GM12873 (cell line): ENCODE measurements around the gene MGAT5.

ENCODE experiments used
- CTCF ChIP-seq: IDR thresholded peaks from 2 replicates; pipeline ENCODE4 v1.5.1; 2012; ENCODE audit warnings: low read depth, mild to moderate bottlenecking, moderate library complexity, low read length, control low read depth; ENCODE audit not compliant: insufficient read depth; ENCODE audit errors: missing control alignments

The MGAT5 gene

GRCh38 chr2:134348760-134349159 lies 94.9 kb downstream of the MGAT5 start:
- TF ChIP-seq CTCF, result no peak

GRCh38 chr2:134351016-134351415 lies 97.1 kb downstream of the MGAT5 start:
- TF ChIP-seq CTCF, result no peak

- TF ChIP-seq CTCF, result peak; percentile 25
Observed at GRCh38 chr2:134351899-134352298, 98.0 kb downstream of the MGAT5 start.

GRCh38 chr2:134352844-134353243 lies 99.0 kb downstream of the MGAT5 start:
- TF ChIP-seq CTCF, result no peak

- TF ChIP-seq CTCF, result no peak
Observed at GRCh38 chr2:134354611-134355010, 100.7 kb downstream of the MGAT5 start.

- TF ChIP-seq CTCF, result no peak
Observed at GRCh38 chr2:134357814-134358213, 103.9 kb downstream of the MGAT5 start.

GRCh38 chr2:134359367-134360081 lies 105.7 kb downstream of the MGAT5 start:
- no peak for TF ChIP-seq CTCF
